Erythroblast (primary cell): Measurements from ENCODE around the gene AKT2.

Experiments
- DNase-seq, 2 experiments: peaks; one replicate each; lab custom pipeline; 2025; lab: John Stamatoyannopoulos, UW
- GATA1 ChIP-seq: IDR thresholded peaks from 2 replicates; pipeline ENCODE4 v1.6.1; 2011; ENCODE audit warnings: low read depth, mild to moderate bottlenecking, control low read depth, low read length, moderate library complexity
- POLR2A ChIP-seq: IDR thresholded peaks from 2 replicates; pipeline ENCODE4 v1.6.1; 2011; ENCODE audit warnings: mild to moderate bottlenecking, low read length

The AKT2 gene

GRCh38 chr19:40285353-40286234 is 449 bp upstream of the AKT2 start:
- TF ChIP-seq POLR2A (peak; percentile 81), GATA1 (no peak)
- peak; percentile 99 to 100 for DNase-seq

- DNase-seq: no peak
- TF ChIP-seq GATA1: no peak
- no peak for TF ChIP-seq POLR2A
Observed at GRCh38 chr19:40284251-40284500, 969 bp downstream of the AKT2 start.

GRCh38 chr19:40283414-40284250 is 1.5 kb downstream of the AKT2 start:
- DNase-seq: peak in 1 of 2 experiments; percentile 43
- TF ChIP-seq GATA1 (no peak), POLR2A (no peak)

- no peak for DNase-seq
- TF ChIP-seq GATA1 (no peak), POLR2A (no peak)
Observed at GRCh38 chr19:40282920-40283319, 2.2 kb downstream of the AKT2 start.

- TF ChIP-seq POLR2A (no peak), GATA1 (no peak)
- DNase-seq: no peak
Observed at GRCh38 chr19:40282209-40282580, 3.0 kb downstream of the AKT2 start.

- DNase-seq: no peak
- no peak for TF ChIP-seq POLR2A
- no peak for TF ChIP-seq GATA1
Observed at GRCh38 chr19:40281381-40282208, 3.5 kb downstream of the AKT2 start.

GRCh38 chr19:40280608-40281221 is 4.4 kb downstream of the AKT2 start:
- no peak for TF ChIP-seq GATA1
- peak; percentile 13 for TF ChIP-seq POLR2A
- DNase-seq: no peak

GRCh38 chr19:40279761-40280607 is 5.2 kb downstream of the AKT2 start:
- no peak for DNase-seq
- TF ChIP-seq POLR2A: peak; percentile 11
- no peak for TF ChIP-seq GATA1

- no peak for TF ChIP-seq POLR2A
- no peak for TF ChIP-seq GATA1
- DNase-seq: peak in 1 of 2 experiments; percentile 10
Observed at GRCh38 chr19:40279120-40279551, 6.0 kb downstream of the AKT2 start.

- DNase-seq: no peak
- no peak for TF ChIP-seq GATA1
- no peak for TF ChIP-seq POLR2A
Observed at GRCh38 chr19:40278361-40279035, 6.6 kb downstream of the AKT2 start.

GRCh38 chr19:40277356-40278059 is 7.6 kb downstream of the AKT2 start:
- no peak for DNase-seq
- TF ChIP-seq GATA1 (no peak), POLR2A (no peak)
